Neutrophil (primary cell): ENCODE data around the gene CMTR1.

Experiments used
- H3K27ac ChIP-seq: fragments of 200-600 bp; sonication (generic); 2 replicates; pipeline ENCODE4 v1.5.1; 2016; ENCODE audit warnings: mild to moderate bottlenecking, moderate library complexity
- H3K27me3 ChIP-seq: fragments of 200-600 bp; sonication (generic); 2 replicates; pipeline ENCODE4 v1.6.0; 2016; ENCODE audit warnings: mild to moderate bottlenecking
- H3K36me3 ChIP-seq: fragments of 200-600 bp; sonication (generic); 2 replicates; pipeline ENCODE4 v1.5.1; 2017
- H3K4me1 ChIP-seq, 2 experiments: fragments of 200-600 bp in 1 of 2; sonication (generic) in 1 of 2; 1 replicate in 1 of 2; 2 replicates in 1 of 2; pipeline versions ENCODE4 v1.5.1 to v1.6.1; 2013 to 2016; ENCODE audit warnings: low read depth in 1 of 2, low read length in 1 of 2, mild to moderate bottlenecking in 1 of 2, moderate library complexity in 1 of 2; ENCODE audit not compliant: control insufficient read depth in 1 of 2, insufficient read depth in 1 of 2
- H3K4me3 ChIP-seq, 2 experiments: fragments of 200-600 bp in 1 of 2; sonication (generic) in 1 of 2; 1 replicate in 1 of 2; 2 replicates in 1 of 2; pipeline ENCODE4 v1.5.1; 2013 to 2016; ENCODE audit warnings: low read depth in 1 of 2, low read length in 1 of 2, mild to moderate bottlenecking in 1 of 2, moderate library complexity in 1 of 2
- H3K9me3 ChIP-seq: fragments of 200-600 bp; sonication (generic); 2 replicates; pipeline ENCODE4 v1.5.1; 2016
- TF ChIP-seq, protein P1 (sequence below): fragments of 200-600 bp; sonication (generic); IDR thresholded peaks from 2 replicates; pipeline ENCODE4 v1.5.1; 2016; ENCODE audit warnings: antibody characterized with exemption

CMTR1 gene

DNA sequence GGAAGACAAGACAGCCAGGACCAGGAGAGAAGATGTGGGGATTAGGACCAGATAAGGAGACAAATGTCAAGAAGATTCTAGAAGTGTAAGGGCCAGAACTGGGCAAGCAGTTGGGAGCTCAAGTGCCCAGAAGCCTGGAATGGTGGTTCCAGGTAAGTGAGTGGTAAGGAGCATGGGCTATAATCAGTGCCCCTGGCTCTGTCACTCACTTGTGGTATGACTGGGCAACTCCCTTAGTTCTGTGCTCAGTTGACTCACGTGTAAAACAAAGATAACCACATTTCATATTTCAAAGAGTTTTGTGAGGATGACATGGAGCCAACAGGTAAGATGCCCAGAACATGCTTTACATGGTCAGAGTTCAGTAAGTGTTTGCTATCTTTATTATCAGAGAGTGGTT is 55.5 kb downstream of the CMTR1 start:
- Histone ChIP-seq H3K27ac (no peak overlapping the region), H3K4me3 (no peak overlapping the region), H3K4me1 (no peaks in the 10 kb centered on the region), H3K9me3 (no peaks in the 10 kb centered on the region), H3K36me3 (peaks cover 15% of the 10 kb centered on the region), H3K27me3 (no peaks in the 10 kb centered on the region)
- TF ChIP-seq, protein P1, sequence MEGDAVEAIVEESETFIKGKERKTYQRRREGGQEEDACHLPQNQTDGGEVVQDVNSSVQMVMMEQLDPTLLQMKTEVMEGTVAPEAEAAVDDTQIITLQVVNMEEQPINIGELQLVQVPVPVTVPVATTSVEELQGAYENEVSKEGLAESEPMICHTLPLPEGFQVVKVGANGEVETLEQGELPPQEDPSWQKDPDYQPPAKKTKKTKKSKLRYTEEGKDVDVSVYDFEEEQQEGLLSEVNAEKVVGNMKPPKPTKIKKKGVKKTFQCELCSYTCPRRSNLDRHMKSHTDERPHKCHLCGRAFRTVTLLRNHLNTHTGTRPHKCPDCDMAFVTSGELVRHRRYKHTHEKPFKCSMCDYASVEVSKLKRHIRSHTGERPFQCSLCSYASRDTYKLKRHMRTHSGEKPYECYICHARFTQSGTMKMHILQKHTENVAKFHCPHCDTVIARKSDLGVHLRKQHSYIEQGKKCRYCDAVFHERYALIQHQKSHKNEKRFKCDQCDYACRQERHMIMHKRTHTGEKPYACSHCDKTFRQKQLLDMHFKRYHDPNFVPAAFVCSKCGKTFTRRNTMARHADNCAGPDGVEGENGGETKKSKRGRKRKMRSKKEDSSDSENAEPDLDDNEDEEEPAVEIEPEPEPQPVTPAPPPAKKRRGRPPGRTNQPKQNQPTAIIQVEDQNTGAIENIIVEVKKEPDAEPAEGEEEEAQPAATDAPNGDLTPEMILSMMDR, result no peak

DNA sequence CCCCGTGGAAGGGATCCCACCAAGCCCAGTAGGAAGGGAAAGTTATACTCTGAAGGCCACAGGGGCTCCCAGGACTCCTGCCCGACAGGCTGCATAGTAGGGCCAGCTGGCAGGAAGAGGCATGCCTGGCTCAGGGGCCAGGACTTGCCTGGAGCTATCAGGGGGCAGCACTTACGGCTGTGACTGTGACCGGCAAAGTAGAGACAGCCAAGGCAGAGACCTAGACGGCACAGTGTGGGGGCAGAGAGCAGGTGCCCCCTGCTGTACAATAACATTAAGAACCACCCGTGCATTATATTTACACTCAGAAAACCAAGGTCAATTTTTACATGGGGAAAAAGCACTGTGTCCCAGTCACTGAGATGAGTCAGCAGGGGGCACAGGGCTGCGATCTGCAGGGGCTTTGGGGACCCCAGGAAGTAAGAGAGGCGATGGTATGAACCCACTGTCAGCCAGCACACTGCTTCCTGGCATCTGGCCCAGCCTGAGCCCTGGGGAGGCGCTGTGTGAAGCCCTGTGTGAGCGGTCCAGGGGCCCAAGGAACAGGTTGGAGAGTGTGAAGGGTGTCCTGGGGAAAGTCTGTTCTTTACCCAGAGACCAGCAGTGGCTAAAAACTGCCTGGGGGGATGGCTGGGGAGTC is 56.8 kb downstream of the CMTR1 start:
- H3K4me1 ChIP-seq, result no peaks in the 10 kb centered on the region
- peaks cover 11% of the 10 kb centered on the region for H3K36me3 ChIP-seq
- no peak overlapping the region for H3K27ac ChIP-seq
- TF ChIP-seq, protein P1, result no peak
- H3K27me3 ChIP-seq, result no peaks in the 10 kb centered on the region
- H3K9me3 ChIP-seq, result no peaks in the 10 kb centered on the region
- H3K4me3 ChIP-seq, result no peak overlapping the region

GRCh38 chr6:37490536-37491170 is 57.6 kb downstream of the CMTR1 start:
- no peaks in the 10 kb centered on the region for H3K27me3 ChIP-seq
- peaks cover 3% of the 10 kb centered on the region for H3K36me3 ChIP-seq
- no peaks in the 10 kb centered on the region for H3K4me1 ChIP-seq
- H3K27ac ChIP-seq, result no peak overlapping the region
- H3K4me3 ChIP-seq, result no peak overlapping the region
- no peaks in the 10 kb centered on the region for H3K9me3 ChIP-seq
- TF ChIP-seq, protein P1, result no peak

DNA sequence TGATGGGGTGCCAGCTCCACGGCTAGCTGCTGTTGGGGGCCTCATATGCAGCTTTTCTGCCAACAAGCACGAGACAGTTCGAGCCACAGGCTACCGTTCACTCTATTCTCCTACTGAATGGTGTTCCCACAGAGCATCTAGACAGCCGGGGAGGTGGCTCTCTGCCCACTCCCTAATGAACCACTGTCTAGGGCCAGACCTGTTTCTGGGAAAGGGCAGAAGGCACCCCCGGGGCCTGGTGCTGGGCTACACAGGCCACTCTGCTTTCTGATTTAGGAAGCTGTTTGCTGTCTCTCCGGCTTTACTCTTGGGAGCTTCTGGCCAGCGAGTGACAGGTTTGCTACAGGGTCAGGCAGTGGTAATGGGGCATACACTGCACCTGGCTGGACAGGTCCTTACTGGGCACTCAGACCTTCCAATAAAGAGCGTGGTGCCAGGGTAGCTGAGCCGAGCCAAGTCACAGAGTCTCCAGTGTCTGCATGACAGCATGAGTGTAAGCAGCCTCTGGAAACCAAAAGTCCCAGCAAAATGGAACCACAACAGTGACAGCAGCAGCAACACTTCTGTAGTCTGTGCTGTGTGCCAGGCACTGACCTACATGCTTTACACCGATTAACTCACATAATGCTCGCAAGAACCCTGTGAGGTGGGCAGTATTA is 58.3 kb downstream of the CMTR1 start:
- Histone ChIP-seq H3K27me3 (no peaks in the 10 kb centered on the region), H3K27ac (no peak overlapping the region), H3K4me1 (no peaks in the 10 kb centered on the region), H3K36me3 (no peaks in the 10 kb centered on the region), H3K9me3 (no peaks in the 10 kb centered on the region), H3K4me3 (no peak overlapping the region)
- TF ChIP-seq, protein P1, result no peak

DNA sequence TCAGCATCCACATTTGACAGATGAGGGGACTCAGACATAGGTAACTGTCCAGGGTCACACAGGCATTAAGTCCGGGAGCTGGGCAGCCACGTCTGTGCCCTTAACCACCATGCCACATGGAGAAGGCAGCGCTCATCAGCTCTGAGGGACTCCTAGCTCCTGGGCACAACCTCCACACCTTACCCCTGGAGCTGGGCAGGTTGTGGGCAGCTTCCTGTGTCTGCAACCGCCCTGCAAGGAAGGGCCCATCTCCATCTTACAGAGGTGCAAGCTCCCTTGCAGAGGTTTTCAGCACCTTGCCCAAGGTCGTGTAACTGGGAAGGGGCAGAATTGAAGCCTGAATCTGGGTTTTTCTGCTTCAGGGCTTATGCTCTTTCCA is 58.8 kb downstream of the CMTR1 start:
- Histone ChIP-seq H3K36me3 (no peaks in the 10 kb centered on the region), H3K4me3 (no peak overlapping the region), H3K27ac (no peak overlapping the region), H3K4me1 (no peaks in the 10 kb centered on the region), H3K27me3 (no peaks in the 10 kb centered on the region), H3K9me3 (no peaks in the 10 kb centered on the region)
- TF ChIP-seq, protein P1, result no peak
